H9 (cell line): ENCODE measurements around the gene HMCES. TPM values are rescaled to one million over a fixed set of nuclear protein-coding genes. Genes with fewer than 3 reads are reported as not detected.

Source experiments
- DNase-seq: peaks from one replicate; pipeline ENCODE4 v3.0.0-alpha.2; 2017
- H2AFZ ChIP-seq: one replicate; pipeline ENCODE4 v1.6.1; 2013; ENCODE audit warnings: mild to moderate bottlenecking, low read length, control low read depth, moderate library complexity
- H2AK5ac ChIP-seq: 2 replicates; pipeline ENCODE4 v1.6.1; 2013; ENCODE audit warnings: low read length, control low read depth, mixed read lengths; ENCODE audit not compliant: insufficient read length
- H2BK120ac ChIP-seq: one replicate; pipeline ENCODE4 v1.6.1; 2013; ENCODE audit warnings: low read depth, mild to moderate bottlenecking, low read length, control low read depth, inconsistent platforms; ENCODE audit not compliant: poor library complexity, severe bottlenecking
- H2BK12ac ChIP-seq: 2 replicates; pipeline ENCODE4 v1.6.1; 2013; ENCODE audit warnings: low read length, control low read depth, mixed read lengths, low read depth; ENCODE audit not compliant: insufficient read length
- H2BK15ac ChIP-seq: 2 replicates; pipeline ENCODE4 v1.6.1; 2013; ENCODE audit warnings: low read depth, low read length, control low read depth
- H2BK20ac ChIP-seq: one replicate; pipeline ENCODE4 v1.6.1; 2013; ENCODE audit warnings: low read depth, mild to moderate bottlenecking, low read length, control low read depth, inconsistent platforms; ENCODE audit not compliant: poor library complexity, severe bottlenecking
- H2BK5ac ChIP-seq: 2 replicates; pipeline ENCODE4 v1.6.1; 2013; ENCODE audit warnings: low read length, control low read depth, mixed read lengths; ENCODE audit not compliant: insufficient read length
- H3K14ac ChIP-seq: 2 replicates; pipeline ENCODE4 v1.6.1; 2013; ENCODE audit warnings: low read length, control low read depth; ENCODE audit not compliant: insufficient read depth
- H3K18ac ChIP-seq: 2 replicates; pipeline ENCODE4 v1.6.1; 2013; ENCODE audit warnings: low read depth, mild to moderate bottlenecking, mixed read lengths, low read length, control low read depth; ENCODE audit not compliant: insufficient read length
- H3K23ac ChIP-seq: 2 replicates; pipeline ENCODE4 v1.6.1; 2013; ENCODE audit warnings: low read length, control low read depth, mixed read lengths, low read depth; ENCODE audit not compliant: insufficient read length
- H3K23me2 ChIP-seq: 2 replicates; pipeline ENCODE4 v1.6.1; 2013; ENCODE audit warnings: low read depth, mild to moderate bottlenecking, mixed read lengths, low read length, control low read depth; ENCODE audit not compliant: insufficient read length, poor library complexity, severe bottlenecking
- H3K27ac ChIP-seq: 2 replicates; pipeline ENCODE4 v1.5.1; 2013; ENCODE audit warnings: low read length, control low read depth, mixed read lengths, low read depth; ENCODE audit not compliant: insufficient read length
- H3K27me3 ChIP-seq: 2 replicates; pipeline ENCODE4 v1.6.1; 2013; ENCODE audit warnings: low read length, control low read depth, inconsistent platforms; ENCODE audit not compliant: insufficient read depth
- H3K4ac ChIP-seq: 2 replicates; pipeline ENCODE4 v1.6.1; 2013; ENCODE audit warnings: low read depth, mild to moderate bottlenecking, control low read depth, inconsistent platforms, low read length, moderate library complexity
- H3K4me1 ChIP-seq: 2 replicates; pipeline ENCODE4 v1.6.1; 2013; ENCODE audit warnings: low read length, control low read depth, inconsistent platforms; ENCODE audit not compliant: insufficient read depth
- H3K4me2 ChIP-seq: 2 replicates; pipeline ENCODE4 v1.6.1; 2013; ENCODE audit warnings: low read length, control low read depth, mixed read lengths; ENCODE audit not compliant: insufficient read length, insufficient read depth
- H3K56ac ChIP-seq: 2 replicates; pipeline ENCODE4 v1.6.1; 2013; ENCODE audit warnings: low read depth, mild to moderate bottlenecking, mixed read lengths, low read length, control low read depth; ENCODE audit not compliant: insufficient read length
- H3K79me1 ChIP-seq: 2 replicates; pipeline ENCODE4 v1.6.1; 2013; ENCODE audit warnings: low read depth, mild to moderate bottlenecking, moderate library complexity, low read length, control low read depth, inconsistent platforms; ENCODE audit not compliant: insufficient read depth, poor library complexity, severe bottlenecking
- H3K79me2 ChIP-seq: 2 replicates; pipeline ENCODE4 v1.6.1; 2013; ENCODE audit warnings: low read length, control low read depth, inconsistent platforms; ENCODE audit not compliant: insufficient read depth
- H3K9ac ChIP-seq: 2 replicates; pipeline ENCODE4 v1.6.1; 2013; ENCODE audit warnings: low read length, control low read depth, mixed read lengths; ENCODE audit not compliant: insufficient read length; ENCODE audit errors: extremely low read depth
- H3K9me3 ChIP-seq: one replicate; pipeline ENCODE4 v1.6.1; 2013; ENCODE audit warnings: low read depth, low read length, inconsistent platforms; ENCODE audit not compliant: control insufficient read depth
- H3T11ph ChIP-seq: one replicate; pipeline ENCODE4 v1.6.1; 2013; ENCODE audit warnings: mild to moderate bottlenecking, low read length, control low read depth, inconsistent platforms
- H4K20me1 ChIP-seq: one replicate; pipeline ENCODE4 v1.6.1; 2013; ENCODE audit not compliant: control insufficient read depth, insufficient read length, insufficient read depth
- H4K5ac ChIP-seq: 2 replicates; pipeline ENCODE4 v1.6.1; 2013; ENCODE audit warnings: low read depth, mild to moderate bottlenecking, mixed read lengths, low read length, control low read depth; ENCODE audit not compliant: insufficient read length
- H4K8ac ChIP-seq: replicated peaks from 2 replicates; pipeline ENCODE4 v1.6.1; 2013; ENCODE audit warnings: low read length, control low read depth, mixed read lengths, low read depth; ENCODE audit not compliant: insufficient read length
- H4K91ac ChIP-seq: 2 replicates; pipeline ENCODE4 v1.6.1; 2013; ENCODE audit warnings: low read depth, mild to moderate bottlenecking, moderate library complexity, mixed read lengths, low read length, control low read depth; ENCODE audit not compliant: insufficient read length
- H3K27ac Mint-ChIP-seq, 3 experiments: 2 replicates in 2 of 3; 3 replicates in 1 of 3; pipeline ENCODE4 v1.8.0; 2020 to 2021; ENCODE audit warnings: mixed read lengths in 3 of 3, mild to moderate bottlenecking in 1 of 3, moderate library complexity in 1 of 3
- H3K27me3 Mint-ChIP-seq: 2 replicates; pipeline ENCODE4 v1.8.0; 2021; ENCODE audit warnings: low read depth, mild to moderate bottlenecking, moderate library complexity, mixed read lengths
- H3K36me3 Mint-ChIP-seq, 3 experiments: 2 replicates in 2 of 3; 3 replicates in 1 of 3; pipeline ENCODE4 v1.8.0; 2020 to 2021; ENCODE audit warnings: low read depth in 3 of 3, mixed read lengths in 3 of 3; ENCODE audit not compliant: insufficient read depth in 1 of 3
- H3K4me1 Mint-ChIP-seq, 2 experiments: 2 replicates each; pipeline ENCODE4 v1.8.0; 2020; ENCODE audit warnings: mixed read lengths in 2 of 2
- H3K4me3 Mint-ChIP-seq, 2 experiments: 2 replicates in 1 of 2; 3 replicates in 1 of 2; pipeline ENCODE4 v1.8.0; 2020 to 2021; ENCODE audit warnings: mild to moderate bottlenecking in 2 of 2, mixed read lengths in 2 of 2, moderate library complexity in 1 of 2
- H3K9me3 Mint-ChIP-seq, 2 experiments: 2 replicates in 1 of 2; 3 replicates in 1 of 2; pipeline ENCODE4 v1.8.0; 2020; ENCODE audit warnings: mild to moderate bottlenecking in 2 of 2, mixed read lengths in 2 of 2, moderate library complexity in 1 of 2
- CTCF ChIP-seq: fragments of 200-600 bp; sonication (generic); conservative IDR thresholded peaks from 3 replicates; pipeline ENCODE4 v1.8.0; 2021; ENCODE audit warnings: antibody characterized with exemption, mild to moderate bottlenecking
- WGBS: extraction: QIAGEN DNeasy Blood & Tissue Kit; methylation state at CpG from one replicate; pipeline ENCODE4 v1.1.7; 2013; ENCODE audit warnings: missing lambda C conversion rate, low lambda C conversion rate, mixed read lengths; ENCODE audit not compliant: insufficient read length; ENCODE audit errors: extremely low coverage; 5-methylcytosine and 5-hydroxymethylcytosine counted together
- total RNA-seq: library from RNA; stranded (reverse); gene quantifications from 2 replicates; pipeline ENCODE4 v1.2.1, GENCODE V29; 2021

The HMCES gene
- total RNA-seq, 1 experiment from 2014 or later = 52.4 TPM

- Mint-ChIP-seq H3K27ac (no peak overlapping the region), H3K4me1 (peaks cover 12 to 14% of the 10 kb centered on the region in 2 experiments), H3K4me3 (no peak overlapping the region), H3K9me3 (no peaks in the 10 kb centered on the region; a peak in 1 of 5 replicates), H3K36me3 (no peaks in the 10 kb centered on the region), H3K27me3 (no peaks in the 10 kb centered on the region; the same call in 1 of the 2 replicates)
- H3K4me1 ChIP-seq = no peaks in the 10 kb centered on the region; the same call in 1 of the 2 replicates
- no peak overlapping the region for H2BK5ac ChIP-seq
- no peak overlapping the region for H2BK20ac ChIP-seq
- H3K18ac ChIP-seq = no peak overlapping the region
- H4K5ac ChIP-seq = no peak overlapping the region
- no peak overlapping the region for H2BK15ac ChIP-seq
- H2BK120ac ChIP-seq = no peak overlapping the region
- H3K27me3 ChIP-seq = no peaks in the 10 kb centered on the region
- WGBS = no CpG with 5 or more reads among the region's 5 CpGs
- no peak overlapping the region for H4K8ac ChIP-seq
- peaks cover 2% of the 10 kb centered on the region for H3K79me1 ChIP-seq
- peaks cover 1% of the 10 kb centered on the region; the same call in 1 of the 2 replicates for H3K79me2 ChIP-seq
- H3K23ac ChIP-seq = no peak overlapping the region
- no peak overlapping the region for H3T11ph ChIP-seq
- H3K27ac ChIP-seq = no peak overlapping the region
- H3K9ac ChIP-seq = no peak overlapping the region
- no peaks in the 10 kb centered on the region for H4K20me1 ChIP-seq
- H3K4me2 ChIP-seq = no peak overlapping the region
- no peak for DNase-seq
- no peak overlapping the region for H3K56ac ChIP-seq
- peaks cover 8% of the 10 kb centered on the region for H3K23me2 ChIP-seq
- H2AK5ac ChIP-seq = no peak overlapping the region
- no peak overlapping the region for H2AFZ ChIP-seq
- H4K91ac ChIP-seq = no peak overlapping the region
- TF ChIP-seq CTCF = no peak
- no peak overlapping the region for H3K14ac ChIP-seq
- no peak overlapping the region for H3K4ac ChIP-seq
- H2BK12ac ChIP-seq = no peak overlapping the region
- H3K9me3 ChIP-seq = no peaks in the 10 kb centered on the region
Observed at GRCh38 chr3:129245141-129245540, 33.5 kb upstream of the HMCES start.
